Small intestine (tissue), 16 donors: ENCODE measurements around the gene MFRP. TPM values are rescaled to one million over a fixed set of nuclear protein-coding genes. Genes with fewer than 3 reads are reported as not detected.
"Not testable (repeated sequence)": the region's sequence is repeated elsewhere in the genome, so short reads cannot be mapped to it uniquely, and the experiment has no call there.

ENCODE experiments used
- DNase-seq, 2 donors: peaks; one replicate each; pipeline versions ENCODE4 v3.0.0 to v3.0.0-alpha.2; 2013
- FAIRE-seq: peaks from 2 replicates; lab custom pipeline; 2012; peaks lifted over from hg19 to GRCh38; lab: Jason Lieb, UNC
- H3K27ac ChIP-seq, 3 donors: one replicate each; pipeline ENCODE4 v1.5.1; 2013; ENCODE audit warnings: low read length in 2 of 3, mild to moderate bottlenecking in 2 of 3, control low read depth in 1 of 3, inconsistent platforms in 1 of 3, low read depth in 1 of 3, moderate library complexity in 1 of 3
- H3K27me3 ChIP-seq, 3 donors: one replicate each; pipeline ENCODE4 v1.6.1; 2013; ENCODE audit warnings: low read length in 3 of 3, inconsistent platforms in 1 of 3; ENCODE audit not compliant: control insufficient read depth in 3 of 3, insufficient read depth in 3 of 3
- H3K36me3 ChIP-seq, 3 donors: one replicate each; pipeline ENCODE4 v1.6.1; 2013; ENCODE audit warnings: low read length in 3 of 3, inconsistent platforms in 1 of 3, low read depth in 1 of 3, mild to moderate bottlenecking in 1 of 3, moderate library complexity in 1 of 3; ENCODE audit not compliant: control insufficient read depth in 3 of 3, insufficient read depth in 2 of 3
- H3K4me1 ChIP-seq, 3 donors: one replicate each; pipeline ENCODE4 v1.6.1; 2013; ENCODE audit warnings: low read length in 2 of 3, inconsistent platforms in 1 of 3, low read depth in 1 of 3, mild to moderate bottlenecking in 1 of 3, moderate library complexity in 1 of 3; ENCODE audit not compliant: control insufficient read depth in 3 of 3, insufficient read depth in 2 of 3
- H3K4me3 ChIP-seq, 3 donors: one replicate each; pipeline ENCODE4 v1.5.1; 2013; ENCODE audit warnings: low read length in 3 of 3, control low read depth in 1 of 3, inconsistent platforms in 1 of 3, low read depth in 1 of 3, mild to moderate bottlenecking in 1 of 3, moderate library complexity in 1 of 3
- H3K9me3 ChIP-seq, 2 donors: one replicate each; pipeline ENCODE4 v1.6.1; 2013; ENCODE audit warnings: low read depth in 1 of 2, low read length in 1 of 2; ENCODE audit not compliant: control insufficient read depth in 2 of 2, insufficient read depth in 1 of 2
- WGBS, 3 donors: extraction: QIAGEN DNeasy Blood & Tissue Kit; methylation state at CpG; one replicate each; pipeline ENCODE4 v1.1.7; 2013; 5-methylcytosine and 5-hydroxymethylcytosine counted together
- long read RNA-seq, 10 donors: transcript quantifications; one replicate each; lab custom pipeline, GENCODE V29; 2026
- polyA plus RNA-seq, 4 donors: library from polyadenylated mRNA; stranded (reverse) in 3 of 4; unstranded in 1 of 4; fragments of 200-250 nt in 3 of 4; fragments of 120-200 nt in 1 of 4; gene quantifications; one replicate each; pipeline versions ENCODE4 v1.2.1 to v1.2.3, GENCODE V29; 2013
- donor health status: healthy with polysubstance abuse.
- donor health status: control.
- donor health status: control.
- donor health status: Bipolar disorder and iron deficiency.
- donor health status: healthy.

Gene MFRP
- polyA plus RNA-seq = under 1 TPM in 1 of 4 donors, not detected in 3; 0.03 TPM
- long read RNA-seq, donor 1 = 0 reads
- long read RNA-seq, donor 2 = 0 reads
- long read RNA-seq, donor 3 = 0 reads
- long read RNA-seq, donor 4 = 0 reads
- long read RNA-seq, donor 5 = 0 reads
- long read RNA-seq, donor 6, partial matches to known transcripts = 6 of 6 reads
- long read RNA-seq, donor 6, other reads (novel, unspliced or antisense) = 0 of 6 reads
- long read RNA-seq, donor 7 = 0 reads
- long read RNA-seq, donor 8 = 0 reads
- long read RNA-seq, donor 9 = 0 reads
- long read RNA-seq, donor 10 = 0 reads

- DNase-seq = no peak
- 54 to 82% (median 71%) methylated on average over 6 of the region's 6 CpGs for WGBS, 3 donors
- Histone ChIP-seq H3K27me3 (peaks cover 0 to 8% (median 0%) of the 10 kb centered on the region in 3 donors), H3K4me1 (no peaks in the 10 kb centered on the region), H3K27ac (no peak within 1 kb of the TSS), H3K36me3 (no peaks in the 10 kb centered on the region), H3K4me3 (no peak within 1 kb of the TSS), H3K9me3 (no peaks in the 10 kb centered on the region)
- no peak for FAIRE-seq
Observed at GRCh38 chr11:119346605-119347004, at the start of gene MFRP. TSS of gene MFRP (minus strand) at chr11:119346705. CDS start at chr11:119346513, 192 bp downstream.

GRCh38 chr11:119391275-119391674 is 44.8 kb upstream of the MFRP start:
- FAIRE-seq = no peak
- no peak overlapping the region for H3K4me3 ChIP-seq
- H3K36me3 ChIP-seq = no peaks in the 10 kb centered on the region
- peaks cover 0 to 2% (median 0%) of the 10 kb centered on the region in 3 donors for H3K27me3 ChIP-seq
- no peak overlapping the region for H3K27ac ChIP-seq
- H3K4me1 ChIP-seq = no peaks in the 10 kb centered on the region
- no peak for DNase-seq
- no peaks in the 10 kb centered on the region for H3K9me3 ChIP-seq
- 84 to 93% (median 87%) methylated on average over 7 of the region's 7 CpGs for WGBS, 3 donors

- H3K27ac ChIP-seq = no peak overlapping the region
- 45 to 70% (median 62%) methylated on average over 5 of the region's 5 CpGs for WGBS, 3 donors
- no peak overlapping the region for H3K4me3 ChIP-seq
- H3K36me3 ChIP-seq = no peaks in the 10 kb centered on the region
- no peaks in the 10 kb centered on the region for H3K4me1 ChIP-seq
- DNase-seq (peak in 1 of 2 donors; percentile 43), FAIRE-seq (no peak)
- H3K9me3 ChIP-seq = no peaks in the 10 kb centered on the region
- peaks cover 0 to under 1% (median 0%) of the 10 kb centered on the region in 3 donors for H3K27me3 ChIP-seq
Observed at GRCh38 chr11:119389611-119390254, 43.2 kb upstream of the MFRP start.

GRCh38 chr11:119388103-119388502 is 41.6 kb upstream of the MFRP start:
- no peaks in the 10 kb centered on the region for H3K27me3 ChIP-seq
- H3K27ac ChIP-seq = no peak overlapping the region
- H3K9me3 ChIP-seq = no peaks in the 10 kb centered on the region
- H3K4me3 ChIP-seq = no peak overlapping the region
- FAIRE-seq (no peak), DNase-seq (no peak)
- H3K4me1 ChIP-seq = no peaks in the 10 kb centered on the region
- WGBS, 3 donors = 81 to 86% (median 83%) methylated on average over 7 of the region's 7 CpGs
- no peaks in the 10 kb centered on the region for H3K36me3 ChIP-seq

- Histone ChIP-seq H3K27me3 (peaks cover 0 to 14% (median 0%) of the 10 kb centered on the region in 3 donors), H3K9me3 (no peaks in the 10 kb centered on the region), H3K27ac (no peak overlapping the region), H3K4me1 (peaks cover 0 to 16% (median 5%) of the 10 kb centered on the region in 3 donors), H3K4me3 (no peak overlapping the region), H3K36me3 (no peaks in the 10 kb centered on the region)
- FAIRE-seq (no peak), DNase-seq (no peak)
- WGBS, 3 donors = 63 to 79% (median 72%) methylated on average over 2 of the region's 2 CpGs
Observed at GRCh38 chr11:119384332-119384731, 37.8 kb upstream of the MFRP start.

- Histone ChIP-seq H3K27me3 (peaks cover 0 to 14% (median 0%) of the 10 kb centered on the region in 3 donors), H3K4me1 (peaks cover 0 to 16% (median 5%) of the 10 kb centered on the region in 3 donors)
- not testable (repeated sequence) for H3K4me3 ChIP-seq, DNase-seq, H3K9me3 ChIP-seq, H3K36me3 ChIP-seq, FAIRE-seq, H3K27ac ChIP-seq
- 87 to 90% (median 87%) methylated on average over 14 of the region's 14 CpGs for WGBS, 3 donors
Observed at GRCh38 chr11:119382513-119382912, 36.0 kb upstream of the MFRP start.

- DNase-seq (no peak), FAIRE-seq (no peak)
- H3K36me3 ChIP-seq = no peaks in the 10 kb centered on the region
- H3K4me1 ChIP-seq = peaks cover 0 to 16% (median 5%) of the 10 kb centered on the region in 3 donors
- H3K27me3 ChIP-seq = peaks cover 0 to 14% (median 0%) of the 10 kb centered on the region in 3 donors
- H3K9me3 ChIP-seq = no peaks in the 10 kb centered on the region
- WGBS, 3 donors = 8 to 14% (median 9%) methylated on average over 9 of the region's 9 CpGs
- H3K4me3 ChIP-seq = peak overlapping the region in 2 of 3 donors; percentile 21 to 27
- no peak overlapping the region for H3K27ac ChIP-seq
Observed at GRCh38 chr11:119382101-119382500, 35.6 kb upstream of the MFRP start.

GRCh38 chr11:119381181-119381988 is 34.9 kb upstream of the MFRP start, which contains the start of gene USP2:
TSS of gene USP2 (minus strand) at chr11:119381690. CDS start at chr11:119373480, 8,210 bp downstream.
- peaks cover 0 to 14% (median 0%) of the 10 kb centered on the region in 3 donors for H3K27me3 ChIP-seq
- no peak for FAIRE-seq
- H3K36me3 ChIP-seq = no peaks in the 10 kb centered on the region
- peak; percentile 96 to 99 for DNase-seq
- H3K4me3 ChIP-seq = peak within 1 kb of the TSS; percentile 10 to 50 (median 48)
- peaks cover 0 to 16% (median 5%) of the 10 kb centered on the region in 3 donors for H3K4me1 ChIP-seq
- H3K27ac ChIP-seq = peak within 1 kb of the TSS in 1 of 3 donors; percentile 56
- no peaks in the 10 kb centered on the region for H3K9me3 ChIP-seq
- WGBS, 3 donors = 0 to 1% (median 0%) methylated on average over 51 to 54 of the region's 54 CpGs
